NT2/D1 (cell line): ENCODE data around the gene NPAS2.

ENCODE experiments used
- SUZ12 ChIP-seq: IDR thresholded peaks from 2 replicates; pipeline ENCODE4 v1.6.1; 2011; ENCODE audit not compliant: insufficient read length, insufficient read depth; ENCODE audit errors: extremely low read depth
- YY1 ChIP-seq: IDR thresholded peaks from 2 replicates; pipeline ENCODE4 v1.6.1; 2011; ENCODE audit not compliant: insufficient read length, insufficient read depth
- ZNF274 ChIP-seq: IDR thresholded peaks from 2 replicates; pipeline ENCODE4 v1.6.1; 2011; ENCODE audit warnings: mild to moderate bottlenecking, low read depth, low read length

DNA sequence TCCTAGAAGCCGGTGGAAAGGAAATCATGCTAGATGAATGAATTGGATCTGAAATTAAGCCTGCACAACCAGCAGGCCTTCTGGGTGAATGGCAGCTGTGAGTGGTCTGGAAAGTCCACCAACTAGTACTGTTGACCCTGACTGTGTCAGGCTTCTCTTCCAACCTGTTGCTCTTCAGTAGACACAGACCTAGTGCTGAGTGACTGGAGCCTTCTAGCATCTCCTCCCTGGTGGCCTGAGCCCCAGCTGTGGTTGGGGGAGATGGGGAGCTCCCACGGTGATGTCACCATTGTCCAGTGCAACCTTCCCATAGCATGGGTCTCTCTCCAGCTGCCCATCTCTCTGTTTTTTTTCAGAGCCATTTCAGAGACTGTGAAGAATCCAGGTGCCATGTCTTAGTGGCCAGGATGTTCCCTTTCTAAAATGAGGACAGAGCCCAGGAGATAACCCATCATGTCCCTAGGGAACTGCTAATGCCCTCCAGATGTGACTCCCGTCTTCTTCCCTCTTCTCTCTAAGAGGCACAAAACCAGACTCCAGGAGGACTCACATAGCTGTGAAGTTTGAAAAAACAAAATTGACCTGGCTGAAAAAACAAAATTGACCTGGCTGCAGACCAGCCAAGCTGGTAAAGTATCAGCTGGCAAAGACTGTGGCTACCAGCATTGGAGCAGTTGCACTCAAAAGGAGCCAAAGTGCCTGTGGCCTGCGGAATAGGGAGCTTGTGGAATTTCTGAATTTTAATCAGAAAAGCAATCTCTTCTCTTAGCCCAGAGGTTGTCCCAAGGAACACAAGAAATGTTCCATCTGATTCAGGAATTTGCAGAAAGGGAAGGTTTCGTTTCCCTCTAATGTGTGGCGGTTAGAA is 114.8 kb downstream of the NPAS2 start:
- no peak for TF ChIP-seq SUZ12
- no peak for TF ChIP-seq YY1
- TF ChIP-seq ZNF274, result no peak
